SHP77 (cell line): Measurements from ENCODE around the gene FAM20C.
A peak's percentile ranks its signal among the peaks of the same experiment; 100 is the strongest.
"Not testable (repeated sequence)": the region's sequence is repeated elsewhere in the genome, so short reads cannot be mapped to it uniquely, and the experiment has no call there.

Experiments
- DNase-seq, 2 experiments: peaks; one replicate each; lab custom pipeline; 2025; lab: John Stamatoyannopoulos, UW

The FAM20C gene

DNA sequence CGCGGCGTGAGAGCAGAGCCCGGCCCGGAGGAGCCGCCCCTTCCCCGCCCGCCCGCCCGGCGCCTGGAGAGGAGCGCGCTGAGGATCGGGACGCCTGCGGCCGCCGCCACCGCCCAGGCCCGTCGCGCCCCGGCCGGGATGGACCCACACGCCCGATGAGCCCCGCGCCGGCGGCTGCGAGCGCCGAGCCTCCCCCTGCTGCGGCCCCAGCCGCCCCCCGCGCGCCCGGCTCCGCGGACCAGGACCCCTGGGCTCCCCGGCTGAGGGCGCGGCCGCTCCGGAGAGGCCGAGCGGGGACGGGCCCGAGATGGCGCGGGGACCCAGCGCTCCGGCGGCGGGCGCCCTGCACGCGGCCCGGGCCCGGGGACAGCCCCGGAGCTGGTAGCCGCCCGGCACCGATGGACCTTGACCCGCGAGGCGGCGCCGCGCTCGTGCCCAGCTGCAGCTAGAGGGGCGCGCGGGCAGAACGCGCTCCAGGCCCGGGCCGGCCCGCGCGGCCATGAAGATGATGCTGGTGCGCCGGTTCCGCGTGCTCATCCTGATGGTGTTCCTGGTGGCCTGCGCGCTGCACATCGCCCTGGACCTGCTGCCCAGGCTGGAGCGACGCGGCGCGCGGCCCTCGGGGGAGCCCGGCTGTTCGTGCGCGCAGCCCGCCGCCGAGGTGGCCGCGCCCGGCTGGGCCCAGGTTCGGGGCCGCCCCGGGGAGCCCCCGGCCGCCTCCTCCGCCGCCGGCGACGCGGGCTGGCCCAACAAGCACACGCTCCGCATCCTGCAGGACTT, 520 bp downstream of the FAM20C start:
- DNase-seq, result no peak

DNA sequence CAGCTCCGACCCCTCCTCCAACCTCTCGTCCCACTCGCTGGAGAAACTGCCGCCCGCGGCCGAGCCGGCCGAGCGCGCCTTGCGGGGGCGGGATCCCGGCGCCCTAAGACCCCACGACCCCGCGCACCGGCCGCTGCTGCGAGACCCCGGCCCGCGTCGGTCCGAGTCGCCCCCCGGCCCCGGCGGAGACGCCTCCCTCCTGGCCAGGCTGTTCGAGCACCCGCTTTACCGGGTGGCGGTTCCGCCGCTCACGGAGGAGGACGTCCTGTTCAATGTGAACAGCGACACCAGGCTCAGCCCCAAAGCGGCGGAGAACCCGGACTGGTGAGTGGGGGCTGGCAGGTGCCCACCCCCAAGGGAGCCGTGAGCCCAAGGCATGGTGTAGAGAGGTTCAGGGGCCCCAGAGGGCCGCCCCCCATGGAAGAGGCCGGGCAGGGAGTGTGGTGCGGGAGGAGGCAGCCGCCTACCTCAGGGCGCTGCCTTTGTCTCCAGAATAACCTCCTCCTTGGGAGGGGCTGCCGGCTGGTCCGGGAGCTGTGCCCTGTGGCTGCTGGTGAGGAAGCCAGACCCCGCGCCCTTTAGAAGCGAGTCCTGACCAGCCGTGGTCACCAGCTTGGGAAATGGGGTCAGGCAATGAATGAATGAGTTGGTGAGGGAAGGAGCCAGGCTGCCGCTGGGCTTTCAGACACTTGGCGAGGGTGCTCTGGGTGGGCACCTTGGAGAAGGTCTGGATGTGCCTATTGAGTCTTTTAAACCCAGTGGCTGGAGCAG, 1.3 kb downstream of the FAM20C start:
- DNase-seq, result no peak

DNA sequence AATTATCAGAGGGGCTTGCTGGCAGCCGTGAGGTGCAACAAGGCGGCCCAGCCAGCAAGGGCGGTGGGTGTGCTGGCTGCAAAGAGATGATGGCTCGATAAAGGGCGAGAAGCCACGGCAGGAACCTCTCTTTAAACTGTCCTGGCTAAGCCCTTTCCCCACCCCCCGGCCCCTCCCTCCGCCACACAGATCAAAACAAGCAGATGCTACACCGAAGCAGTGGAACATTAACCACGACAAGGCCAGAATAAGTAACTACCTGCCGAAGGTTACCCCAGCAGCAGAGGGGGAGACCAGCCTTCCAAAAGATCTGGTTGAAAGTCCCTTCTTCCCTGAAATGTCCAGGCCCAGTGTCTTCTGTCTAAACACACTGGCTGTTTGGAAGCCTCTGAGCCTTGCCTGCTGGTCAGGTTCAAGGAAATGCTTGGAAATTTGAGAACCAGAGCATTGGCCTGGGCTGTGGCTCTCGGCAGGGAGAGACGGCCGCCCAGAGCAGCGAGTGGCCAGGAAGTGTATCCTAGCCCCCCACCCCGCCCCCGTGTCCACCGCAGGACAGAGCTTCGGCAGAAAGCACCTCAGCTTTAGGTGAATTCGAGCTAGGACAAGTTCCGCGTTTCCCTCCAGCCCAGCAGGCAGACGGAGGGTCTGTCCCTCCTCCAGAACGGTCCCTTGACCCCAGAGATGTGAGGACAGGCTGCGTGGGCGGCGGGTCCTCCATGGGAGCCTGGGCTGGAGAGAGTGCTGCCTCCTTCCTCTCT, 2.1 kb downstream of the FAM20C start:
- no peak for DNase-seq

DNA sequence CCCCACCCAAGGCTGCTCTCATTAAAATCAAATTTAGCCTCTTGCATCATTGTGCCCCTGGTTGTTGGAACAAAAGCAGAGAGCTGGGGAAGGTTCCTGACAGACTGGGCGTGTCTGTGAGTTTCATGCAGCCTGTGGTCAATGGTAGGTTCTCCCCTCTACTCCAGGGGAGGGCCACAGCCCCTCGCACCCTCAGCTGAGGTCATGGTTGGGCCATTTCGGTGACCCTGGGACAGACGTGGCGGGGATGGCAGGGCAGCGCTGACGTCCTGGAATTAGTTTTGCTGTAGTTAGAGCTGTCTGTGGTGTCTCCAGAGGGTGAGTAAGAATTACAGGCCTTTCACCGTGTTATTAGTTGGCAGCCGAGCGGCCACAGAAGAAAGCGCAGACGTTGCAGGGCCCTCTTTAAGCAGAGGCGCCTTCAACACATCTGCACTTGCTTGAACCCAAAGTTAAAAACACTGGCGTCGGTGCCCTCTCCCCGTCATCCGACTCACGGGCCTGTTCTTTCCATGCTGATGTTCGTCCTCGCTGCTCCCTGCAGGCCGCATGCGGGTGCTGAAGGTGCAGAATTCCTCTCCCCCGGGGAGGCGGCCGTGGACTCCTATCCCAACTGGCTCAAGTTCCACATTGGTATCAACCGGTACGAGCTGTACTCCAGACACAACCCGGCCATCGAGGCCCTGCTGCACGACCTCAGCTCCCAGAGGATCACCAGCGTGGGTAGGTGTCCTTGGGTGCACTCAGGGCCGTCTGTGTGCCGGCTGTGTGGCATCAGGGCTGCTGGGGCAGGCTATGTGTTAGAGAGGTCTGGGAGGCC, 2.8 kb downstream of the FAM20C start:
- no peak for DNase-seq

DNA sequence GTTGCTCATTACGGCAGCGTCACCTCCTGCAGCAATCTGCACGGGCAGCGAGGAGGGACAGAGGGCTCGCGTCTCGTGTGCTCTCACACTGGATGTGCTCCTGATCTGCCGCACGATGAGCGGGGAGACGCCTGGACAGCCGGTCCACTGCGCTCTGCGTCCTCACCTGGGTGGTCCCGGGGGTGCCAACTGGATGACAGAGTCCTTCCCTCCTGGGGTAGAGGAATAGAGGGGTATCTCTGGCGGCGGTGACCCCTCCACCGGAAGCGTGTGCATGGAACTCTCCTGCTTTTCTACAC, 3.4 kb downstream of the FAM20C start:
- no peak for DNase-seq

DNA sequence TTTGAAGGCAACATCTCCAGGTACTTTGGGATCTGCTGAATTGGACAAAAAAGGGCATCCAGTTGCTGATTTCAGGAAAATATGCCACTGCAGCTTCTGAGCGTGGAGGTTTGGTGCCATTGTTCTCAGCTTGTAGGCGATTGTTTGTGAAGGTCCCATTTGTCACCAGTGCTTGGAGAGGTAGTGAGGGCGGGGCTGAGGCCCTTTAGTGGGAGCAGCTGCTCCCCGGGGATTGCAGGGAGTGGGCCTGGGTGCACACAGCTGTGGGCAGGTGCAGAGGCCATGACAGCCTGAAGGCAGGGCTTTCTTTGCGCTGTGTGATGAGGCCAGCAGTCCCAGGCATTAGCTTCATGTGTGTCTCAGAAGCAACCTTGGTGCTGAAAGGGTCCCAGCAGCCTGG, 3.9 kb downstream of the FAM20C start:
- peak; percentile 21 to 57 for DNase-seq

DNA sequence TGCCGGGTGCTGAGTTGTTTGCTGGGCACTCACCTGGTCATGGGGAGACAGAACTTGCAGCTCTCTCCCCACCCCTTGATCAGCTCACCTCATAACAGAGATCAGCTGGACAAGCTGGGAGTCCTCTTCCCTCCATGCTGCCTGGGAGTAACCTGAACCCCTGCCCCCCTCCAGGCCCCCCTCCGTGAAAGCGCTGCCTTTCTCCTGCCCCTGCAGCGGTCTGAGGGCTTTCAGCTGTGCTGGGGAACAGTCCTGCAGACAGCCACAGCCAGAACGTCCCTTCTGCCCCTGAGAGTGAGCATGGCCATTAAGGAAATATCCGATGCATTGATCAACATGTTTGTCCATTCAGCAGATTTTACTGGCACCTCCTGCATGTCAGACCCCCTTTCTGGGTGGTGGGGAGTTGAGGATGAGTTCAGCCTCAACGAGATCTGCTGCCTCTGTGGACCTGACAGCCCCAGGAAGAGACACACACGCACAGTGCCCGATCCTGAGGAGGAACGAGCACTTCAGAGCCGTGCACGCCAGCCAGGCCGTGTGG, 4.5 kb downstream of the FAM20C start:
- DNase-seq, result no peak

DNA sequence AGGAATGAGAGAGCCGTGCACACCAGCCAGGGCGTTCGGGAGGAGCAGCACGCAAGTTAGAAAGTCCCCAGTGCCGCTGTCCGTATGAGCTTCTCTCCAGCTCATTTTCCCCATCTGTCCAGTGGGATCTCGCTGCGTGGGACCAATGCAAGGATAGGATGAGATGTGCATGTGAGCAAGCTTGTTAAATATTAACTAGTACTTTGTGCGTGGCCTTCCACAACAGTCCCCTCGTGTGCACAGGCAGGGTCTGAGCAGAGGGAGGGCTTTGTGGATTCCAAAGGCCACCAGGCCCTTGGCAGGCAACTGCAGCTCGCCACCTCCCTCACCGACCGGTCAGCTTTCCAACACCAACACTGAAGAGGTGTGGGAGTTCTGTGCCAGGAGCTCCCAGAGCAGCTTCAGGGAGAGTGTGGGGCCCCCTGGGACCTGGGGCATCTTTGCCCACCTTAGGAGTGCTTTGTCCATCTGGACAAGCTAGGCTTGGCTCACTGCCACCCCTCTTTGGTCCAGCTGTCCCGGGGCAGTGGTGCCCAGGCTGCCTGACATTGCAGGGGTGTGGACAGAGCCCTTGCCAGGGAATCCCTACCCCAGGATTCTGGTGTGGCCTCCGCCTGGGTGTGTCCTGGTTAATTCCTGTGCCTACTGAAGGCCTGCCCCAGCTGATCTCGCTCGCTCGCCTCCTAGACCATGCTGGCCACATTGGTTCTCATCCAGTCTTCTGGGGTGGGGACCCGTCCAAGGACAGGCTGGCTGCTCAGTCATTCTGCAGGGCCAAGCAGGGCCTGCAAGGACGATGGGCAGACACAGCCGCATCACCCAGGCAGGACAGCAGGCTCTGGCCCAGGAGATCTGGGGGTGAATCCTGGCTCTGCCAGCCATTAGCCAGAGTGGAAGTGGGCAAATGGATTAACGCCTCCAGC, 5.3 kb downstream of the FAM20C start:
- no peak for DNase-seq

DNA sequence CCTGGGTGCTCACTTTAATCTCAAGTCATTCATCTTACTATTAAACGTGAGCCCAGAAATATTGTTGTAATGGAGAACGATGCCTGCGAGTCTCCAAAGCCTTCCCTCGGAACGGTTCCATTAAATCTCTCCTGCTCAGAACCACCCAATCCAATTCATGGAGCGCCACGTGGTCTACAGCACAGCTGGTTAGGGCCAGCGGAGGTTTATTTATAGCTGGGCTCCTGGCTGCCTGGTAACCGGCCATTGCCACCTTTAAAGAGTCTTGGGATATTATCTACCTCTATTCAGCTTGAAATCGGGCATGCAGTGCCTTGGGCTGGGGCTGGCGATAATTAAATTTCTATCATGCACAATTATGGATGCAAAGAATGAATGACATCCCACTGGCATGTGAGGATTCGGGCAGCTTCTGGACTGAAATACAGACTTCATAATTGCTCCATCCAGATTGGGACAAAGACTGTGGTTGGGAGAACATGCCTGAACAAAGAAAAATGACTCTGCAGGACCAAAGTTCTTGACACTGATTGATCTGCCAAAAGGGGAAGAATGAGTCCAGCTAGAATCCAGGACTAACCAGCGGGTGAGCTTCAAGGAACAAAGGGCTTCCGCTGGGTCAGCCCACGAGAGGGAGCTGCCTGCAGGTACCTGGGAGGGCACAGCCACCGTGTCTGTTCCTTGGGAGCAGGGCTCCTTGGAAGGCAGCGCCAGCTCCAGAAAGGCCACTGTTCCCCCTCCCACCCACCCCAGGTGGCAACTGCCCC, 7.3 kb downstream of the FAM20C start:
- no peak for DNase-seq

DNA sequence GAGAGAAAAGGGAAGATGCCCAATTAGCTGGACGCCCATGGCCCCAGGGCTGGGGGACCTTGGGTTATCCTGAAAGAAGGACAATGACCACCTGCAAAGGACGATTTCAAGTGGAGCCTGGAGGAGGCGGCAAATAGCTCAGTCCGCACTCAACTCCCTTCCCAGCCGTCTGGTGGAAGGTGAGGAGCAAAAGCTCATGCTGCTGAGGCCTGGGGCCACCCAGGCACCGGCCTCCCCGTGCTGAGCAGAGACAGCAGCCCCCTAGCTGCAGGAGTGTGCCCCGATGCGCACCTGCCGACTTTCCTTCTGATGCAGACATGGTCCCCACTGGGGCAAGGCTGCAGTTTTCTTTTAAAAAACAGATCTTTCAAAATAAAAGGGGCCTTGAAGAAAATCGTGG, 7.9 kb downstream of the FAM20C start:
- DNase-seq, result no peak

DNA sequence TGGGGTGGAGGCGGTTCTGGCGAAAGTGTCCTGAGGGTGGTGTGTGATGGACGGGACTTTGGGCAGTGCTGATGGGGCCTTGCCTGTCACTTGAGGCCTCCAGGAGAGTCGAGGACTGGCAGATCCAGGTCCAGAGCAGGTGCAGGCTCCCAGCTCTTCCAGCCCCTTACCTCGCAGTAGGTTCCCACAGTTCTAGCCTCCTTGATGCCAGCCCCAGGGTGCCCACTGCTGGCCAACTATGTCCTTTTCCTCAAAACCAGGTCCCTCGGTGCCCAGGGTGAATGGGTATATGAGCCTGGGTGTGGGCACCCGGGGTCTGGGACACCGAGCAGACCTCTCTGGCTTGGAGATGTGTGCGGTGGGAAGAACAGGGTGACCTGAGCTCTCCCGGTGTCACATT, 8.3 kb downstream of the FAM20C start:
- DNase-seq, result no peak

DNA sequence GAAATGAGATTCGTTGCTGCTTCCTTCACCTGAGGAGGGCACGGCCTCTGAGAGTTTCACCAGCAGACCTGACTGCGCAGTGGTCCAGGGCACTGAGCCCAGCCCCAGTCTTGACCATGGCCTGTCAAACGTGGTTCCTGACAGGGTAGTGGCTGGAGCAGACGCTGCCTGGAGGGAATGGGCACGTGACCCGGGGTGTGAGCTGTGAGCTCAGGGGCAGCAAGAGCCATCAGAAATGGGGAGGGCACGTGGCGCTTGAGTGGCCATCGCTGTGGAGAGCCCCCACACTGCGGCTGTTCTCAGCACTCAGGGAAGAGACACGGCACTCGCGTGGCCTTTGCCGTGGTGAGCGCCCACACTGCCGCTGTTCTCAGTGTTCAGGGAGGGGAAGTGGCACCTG, 12.0 kb downstream of the FAM20C start:
- no peak for DNase-seq

DNA sequence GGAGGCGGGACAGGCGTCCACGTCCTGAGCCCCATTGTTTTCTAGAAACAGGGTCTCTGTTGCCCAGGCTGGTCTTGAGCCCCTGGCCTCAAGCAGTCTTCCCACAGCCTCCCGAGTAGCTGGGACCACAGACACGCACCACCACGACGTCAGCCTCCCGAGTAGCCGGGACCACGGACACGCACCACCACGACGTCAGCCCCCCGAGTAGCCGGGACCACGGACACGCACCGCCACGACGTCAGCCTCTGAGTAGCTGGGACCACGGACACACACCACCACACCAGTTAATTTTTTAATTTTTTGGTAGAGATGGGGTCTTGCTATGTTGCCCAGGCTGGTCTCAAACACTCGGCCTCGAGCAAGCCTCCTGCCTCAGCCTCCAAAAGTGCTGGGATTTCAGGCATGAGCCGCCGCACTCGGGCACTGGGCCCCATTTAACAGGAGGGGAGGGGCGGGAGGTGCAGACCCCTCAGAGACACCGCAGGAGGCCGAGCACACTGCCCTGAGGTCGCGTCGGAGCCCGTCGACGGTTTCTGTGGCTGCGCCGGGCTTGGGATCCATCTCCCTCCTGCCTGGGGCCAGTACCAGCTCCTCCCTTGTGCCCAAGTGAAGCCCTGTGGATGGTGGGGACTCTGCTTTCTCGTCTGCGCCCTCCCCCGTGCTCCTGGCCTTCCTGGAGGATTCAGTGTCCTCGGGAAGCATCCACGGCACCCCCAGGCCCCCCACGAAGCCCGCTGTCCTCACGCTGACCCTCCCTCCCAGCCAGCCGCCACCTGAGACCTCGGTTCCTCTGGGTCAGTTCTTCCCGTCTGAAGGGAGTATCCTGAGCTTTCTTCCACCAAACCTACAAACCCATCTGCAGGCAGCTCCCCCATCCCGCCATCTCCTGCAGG, 13.0 kb downstream of the FAM20C start:
- DNase-seq, result no peak

DNA sequence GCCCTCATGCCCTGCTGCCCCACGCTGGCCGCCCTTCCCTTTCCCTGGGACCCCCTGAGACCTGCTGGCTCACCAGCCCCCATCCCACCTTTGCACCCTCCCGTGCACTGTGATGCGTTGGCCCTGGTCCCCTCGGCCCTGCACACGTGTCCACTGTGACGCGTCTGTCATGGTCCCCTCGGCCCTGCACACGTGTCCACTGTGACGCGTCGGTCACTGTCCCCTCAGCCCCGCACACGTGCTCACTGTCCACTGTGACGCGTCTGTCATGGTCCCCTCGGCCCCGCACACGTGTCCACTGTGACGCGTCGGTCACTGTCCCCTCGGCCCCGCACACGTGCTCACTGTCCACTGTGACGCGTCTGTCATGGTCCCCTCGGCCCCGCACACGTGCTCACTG, 14.0 kb downstream of the FAM20C start:
- DNase-seq, result not testable (repeated sequence)

DNA sequence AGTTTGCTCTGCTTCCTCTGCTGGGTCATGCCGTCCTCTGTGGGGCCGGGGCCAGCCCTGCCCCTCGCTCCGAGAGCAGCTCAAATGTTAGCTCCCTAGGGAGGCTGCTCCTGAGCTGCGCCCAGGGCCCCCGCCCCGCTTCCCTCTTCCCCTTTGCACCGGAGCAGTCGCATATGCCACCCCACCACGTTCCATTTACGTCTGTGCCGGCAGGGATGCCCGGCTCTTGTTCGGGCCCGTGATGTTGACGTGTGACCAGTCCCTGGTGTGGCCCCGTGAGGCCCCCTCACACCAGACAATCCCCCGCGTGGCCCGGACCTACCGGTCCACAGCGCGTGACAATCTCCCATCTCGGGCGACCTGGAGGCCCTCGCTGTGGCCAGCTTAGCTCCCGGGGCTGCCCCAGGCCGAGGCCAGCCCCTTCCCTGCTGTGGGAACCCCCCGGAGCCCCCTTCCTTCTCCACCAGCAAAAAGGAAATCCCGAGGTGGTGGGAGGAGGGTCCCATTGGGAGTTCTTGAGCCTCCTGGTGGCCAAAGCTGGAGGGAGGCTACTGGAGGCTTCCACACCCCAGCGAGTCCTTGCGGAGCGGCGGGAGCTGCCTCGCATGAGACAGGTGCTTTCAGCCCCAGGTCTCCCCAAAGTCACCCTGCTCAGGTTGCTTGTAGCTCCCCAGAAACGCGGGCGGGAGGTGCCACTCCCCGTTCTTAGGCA, 15.2 kb downstream of the FAM20C start:
- DNase-seq, result no peak

DNA sequence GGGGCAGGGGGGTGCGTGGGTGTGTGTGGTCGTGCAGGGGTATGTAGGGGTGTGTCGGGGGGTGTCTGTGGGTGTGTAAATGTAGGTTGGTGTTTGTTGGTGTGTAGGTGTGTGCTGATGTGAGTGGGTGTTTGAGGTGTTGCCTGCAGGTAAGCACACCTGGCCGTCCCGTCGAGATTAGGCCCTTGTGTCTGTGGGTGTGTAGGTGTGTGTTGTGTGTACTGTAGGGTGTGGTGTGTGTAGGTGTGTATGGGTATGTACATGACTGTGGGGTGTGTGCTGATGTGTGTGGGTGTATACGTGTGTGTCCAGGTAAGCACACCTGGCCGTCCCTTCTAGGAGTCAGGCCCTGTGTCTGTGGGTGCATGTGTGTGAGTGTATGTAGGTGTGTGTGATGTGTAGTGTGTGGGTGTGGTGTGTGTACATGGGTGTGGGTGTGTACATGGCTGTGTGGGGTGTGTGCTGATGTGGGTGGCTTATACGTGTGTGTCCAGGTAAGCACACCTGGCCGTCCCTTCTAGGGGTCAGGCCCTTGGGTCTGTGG, 15.8 kb downstream of the FAM20C start:
- DNase-seq, result no peak

DNA sequence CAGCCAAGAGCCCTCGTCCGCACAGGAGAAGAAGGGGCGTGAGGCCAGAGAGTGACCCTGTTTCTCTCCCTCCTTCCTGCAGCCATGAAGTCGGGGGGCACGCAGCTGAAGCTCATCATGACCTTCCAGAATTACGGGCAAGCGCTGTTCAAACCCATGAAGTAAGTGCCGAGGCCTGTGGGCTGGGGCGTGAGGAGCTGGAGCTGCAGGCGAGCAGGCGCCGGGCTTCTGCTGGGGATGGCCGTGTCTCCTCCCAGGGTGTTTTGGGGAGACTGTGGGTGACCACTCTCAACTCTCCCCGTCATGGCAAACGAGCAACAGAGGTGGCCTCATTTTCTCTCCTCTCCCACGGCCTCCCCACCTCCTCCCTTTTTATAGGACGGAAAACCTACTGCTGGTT, 16.4 kb downstream of the FAM20C start:
- no peak for DNase-seq

DNA sequence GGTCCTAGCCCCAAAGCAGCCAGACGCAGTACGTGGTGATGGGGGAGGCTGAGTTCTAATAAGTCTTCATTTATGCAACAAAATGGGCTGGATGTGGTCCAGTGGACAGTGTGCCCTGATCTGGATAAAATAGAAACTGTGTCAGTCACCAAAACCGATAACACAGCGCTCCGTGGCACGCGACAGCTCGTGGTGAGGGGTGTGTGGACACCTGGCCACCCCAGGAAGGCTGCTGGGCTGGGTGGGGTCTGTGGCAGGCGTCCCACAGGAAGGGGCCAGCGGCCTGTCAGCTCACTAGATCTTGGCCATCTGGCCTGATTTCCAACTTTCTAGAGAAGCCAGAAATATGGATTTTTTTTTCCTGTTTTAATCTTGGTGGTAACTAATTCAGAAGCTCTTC, 17.0 kb downstream of the FAM20C start:
- no peak for DNase-seq
